Erythroblast (primary cell): Measurements from ENCODE around the gene TOE1.
A peak's percentile ranks its signal among the peaks of the same experiment; 100 is the strongest.
"Not testable (repeated sequence)": the region's sequence is repeated elsewhere in the genome, so short reads cannot be mapped to it uniquely, and the experiment has no call there.

Experiments
- DNase-seq, 2 experiments: peaks; one replicate each; lab custom pipeline; 2025; lab: John Stamatoyannopoulos, UW
- GATA1 ChIP-seq: IDR thresholded peaks from 2 replicates; pipeline ENCODE4 v1.6.1; 2011; ENCODE audit warnings: low read depth, mild to moderate bottlenecking, control low read depth, low read length, moderate library complexity
- POLR2A ChIP-seq: IDR thresholded peaks from 2 replicates; pipeline ENCODE4 v1.6.1; 2011; ENCODE audit warnings: mild to moderate bottlenecking, low read length

TOE1 gene

DNA sequence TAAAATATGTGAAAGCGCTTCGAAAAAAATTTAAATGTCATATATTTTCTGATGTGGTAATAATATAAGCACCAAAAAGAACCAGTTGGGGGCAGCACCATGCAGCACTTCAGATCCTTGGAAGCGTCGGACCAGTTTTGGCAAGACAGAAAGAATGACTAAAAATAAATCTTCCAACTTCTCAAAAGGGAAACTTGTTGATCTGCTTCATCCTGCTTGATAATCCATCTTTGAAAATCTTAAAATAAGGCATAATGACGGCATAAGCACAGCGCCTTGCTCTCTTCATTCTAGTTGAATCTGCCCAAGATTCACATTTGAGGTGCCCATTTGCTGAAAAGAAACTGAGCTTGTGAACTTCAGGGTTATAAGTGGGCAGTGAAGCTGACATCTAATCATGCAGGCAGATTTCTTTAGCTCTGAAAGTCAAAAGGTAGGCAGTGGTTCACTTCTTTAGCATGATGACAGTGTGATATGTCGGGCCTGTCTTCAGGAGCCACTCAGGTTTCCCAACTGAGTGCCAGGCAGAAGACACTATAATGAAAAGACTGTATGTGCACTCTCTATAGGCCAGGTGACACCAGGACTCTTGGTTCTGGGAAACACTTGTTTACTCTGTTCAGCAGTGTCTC, 20.0 kb downstream of the TOE1 start:
- TF ChIP-seq GATA1 (no peak), POLR2A (no peak)
- DNase-seq, result peak; percentile 70 to 78

DNA sequence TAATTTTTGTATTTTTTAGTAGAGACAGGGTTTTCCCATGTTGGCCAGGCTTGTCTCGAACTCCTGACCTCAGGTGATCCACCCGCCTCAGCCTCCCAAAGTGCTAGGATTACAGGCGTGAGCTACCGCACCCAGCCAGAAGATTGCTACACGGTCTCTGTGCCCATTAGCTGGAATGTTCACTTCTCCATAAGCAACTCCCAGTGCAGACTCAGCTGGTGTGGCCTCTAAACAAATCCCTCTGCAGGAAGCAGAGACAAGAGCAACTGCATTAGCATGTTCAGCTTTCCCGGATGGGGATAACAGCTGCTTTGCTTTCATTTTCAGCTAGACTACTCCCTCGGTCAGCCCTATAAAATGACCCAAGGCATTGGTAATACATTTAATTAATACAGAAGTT, 21.0 kb downstream of the TOE1 start:
- not testable (repeated sequence) for DNase-seq

DNA sequence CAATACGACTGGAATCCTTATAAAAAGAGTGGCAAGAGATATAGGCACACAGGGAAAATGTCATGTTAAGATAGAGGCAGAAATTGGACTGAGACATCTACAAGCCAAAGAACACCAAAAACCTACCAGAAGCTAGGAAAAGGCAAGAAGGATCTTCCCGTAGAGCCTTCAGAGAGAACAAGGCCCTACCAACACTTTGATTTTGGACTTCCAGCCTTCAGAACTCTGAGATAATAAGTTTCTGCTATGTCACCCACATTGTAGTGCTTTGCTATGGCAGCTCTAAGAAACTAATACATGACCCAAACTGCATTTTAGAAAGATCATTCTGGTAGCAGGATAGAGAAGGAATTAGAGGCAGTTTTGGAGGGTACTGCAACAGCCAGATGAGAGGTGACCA, 24.3 kb downstream of the TOE1 start:
- TF ChIP-seq GATA1 (no peak), POLR2A (no peak)
- no peak for DNase-seq

DNA sequence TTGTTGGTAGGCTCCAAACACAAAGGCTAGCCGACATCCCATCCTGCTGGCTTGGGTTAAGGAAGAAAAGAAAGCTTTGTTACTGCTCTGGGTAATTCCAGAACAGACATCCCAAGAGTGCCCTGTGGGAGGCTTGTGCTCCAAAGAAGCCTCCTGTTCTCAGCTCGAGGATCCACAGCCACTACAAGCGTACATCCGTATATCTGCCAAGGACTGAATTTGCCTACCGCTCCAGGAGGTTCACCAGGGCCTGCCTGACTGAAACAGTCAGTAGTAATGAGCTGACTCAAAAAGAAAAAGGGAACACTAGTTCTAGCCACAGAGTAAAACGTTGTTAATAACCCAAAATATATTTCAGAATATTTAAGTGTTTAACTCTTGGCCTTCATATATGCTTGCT, 25.1 kb downstream of the TOE1 start:
- DNase-seq, result no peak
- TF ChIP-seq GATA1, result no peak
- no peak for TF ChIP-seq POLR2A

DNA sequence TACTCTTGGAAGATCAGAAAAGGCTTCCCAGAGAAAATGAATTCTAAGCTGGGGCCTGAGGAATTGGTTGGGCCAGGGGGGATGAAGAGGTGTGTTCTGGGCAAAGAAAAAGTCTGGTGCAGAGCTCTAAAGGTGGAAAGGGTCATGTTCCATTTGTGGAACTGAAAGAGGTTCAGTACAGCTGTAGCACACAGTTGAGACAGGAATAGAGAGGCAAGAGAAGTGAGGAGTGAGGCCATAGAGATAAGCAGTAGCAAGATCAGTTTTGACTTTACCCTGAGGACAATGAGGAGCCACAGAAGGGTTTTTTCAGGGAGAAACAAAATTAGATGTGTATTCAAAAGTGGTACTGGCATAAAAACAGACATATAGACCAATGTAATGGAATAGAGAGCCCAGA, 30.6 kb downstream of the TOE1 start:
- TF ChIP-seq POLR2A (no peak), GATA1 (no peak)
- no peak for DNase-seq

DNA sequence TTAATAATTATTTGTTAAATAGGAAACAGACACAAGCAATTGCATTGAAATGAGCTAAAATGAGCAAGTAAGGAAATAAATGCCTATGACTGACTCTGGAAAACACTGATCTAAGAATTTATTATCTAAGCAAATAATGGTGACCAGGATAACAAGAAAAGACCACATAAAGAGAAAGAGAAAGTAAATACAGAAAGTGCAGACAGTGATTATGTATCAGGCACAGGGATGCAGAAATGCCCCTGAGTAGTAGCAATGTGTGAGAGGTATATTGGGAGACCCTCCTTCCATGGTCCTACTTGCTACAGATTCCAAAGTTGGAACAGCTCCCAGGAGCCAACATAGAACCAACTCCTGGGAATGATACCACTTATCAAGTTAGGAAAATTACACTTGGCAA, 33.6 kb downstream of the TOE1 start:
- no peak for DNase-seq
- no peak for TF ChIP-seq POLR2A
- TF ChIP-seq GATA1, result no peak

DNA sequence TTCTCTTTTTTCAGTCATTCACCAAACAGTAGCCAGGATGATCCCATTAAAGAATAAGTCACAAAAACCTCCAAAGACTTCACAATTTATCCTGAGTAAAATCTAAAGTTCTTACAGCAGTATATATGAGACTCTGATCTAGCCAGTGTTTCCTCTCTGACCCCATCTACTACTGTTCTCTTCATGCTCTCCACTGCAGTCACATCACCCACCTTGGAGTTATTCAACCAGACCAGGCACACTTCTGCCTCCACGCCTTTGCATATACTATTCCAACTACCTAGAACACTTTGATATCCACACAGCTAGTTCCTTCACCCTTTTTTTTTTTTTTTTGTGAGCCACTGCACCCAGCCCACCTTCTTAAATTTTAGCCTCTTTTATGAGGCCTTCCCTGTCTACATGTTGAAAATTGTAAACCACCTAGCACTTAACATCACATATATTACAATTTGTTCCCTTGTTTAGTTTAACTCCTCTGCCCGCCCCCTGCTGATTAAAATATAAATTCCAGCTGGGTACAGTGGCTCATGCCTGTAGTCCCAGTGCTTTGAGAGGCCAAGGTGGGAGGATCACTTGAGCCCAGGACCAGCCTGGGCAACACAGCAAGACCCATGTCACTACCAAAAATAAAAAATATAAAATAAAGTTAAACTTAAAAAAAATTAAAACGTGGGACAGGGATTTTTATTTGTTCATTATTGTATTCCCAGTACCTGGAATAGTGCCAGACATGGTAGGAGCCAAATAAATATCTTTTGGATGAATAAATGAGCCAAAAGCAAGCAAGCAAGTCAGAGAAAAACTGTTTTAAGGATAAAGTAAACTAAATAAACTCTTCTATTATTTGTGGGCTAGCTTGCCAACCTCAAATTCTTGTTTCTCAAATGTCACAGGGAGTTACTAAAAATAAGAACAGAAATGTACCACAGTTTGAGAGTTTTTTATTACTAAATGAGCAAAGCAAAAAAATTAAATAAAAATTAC, 35.4 kb downstream of the TOE1 start:
- peak; percentile 10 to 22 for DNase-seq
- TF ChIP-seq GATA1, result no peak
- TF ChIP-seq POLR2A, result no peak

DNA sequence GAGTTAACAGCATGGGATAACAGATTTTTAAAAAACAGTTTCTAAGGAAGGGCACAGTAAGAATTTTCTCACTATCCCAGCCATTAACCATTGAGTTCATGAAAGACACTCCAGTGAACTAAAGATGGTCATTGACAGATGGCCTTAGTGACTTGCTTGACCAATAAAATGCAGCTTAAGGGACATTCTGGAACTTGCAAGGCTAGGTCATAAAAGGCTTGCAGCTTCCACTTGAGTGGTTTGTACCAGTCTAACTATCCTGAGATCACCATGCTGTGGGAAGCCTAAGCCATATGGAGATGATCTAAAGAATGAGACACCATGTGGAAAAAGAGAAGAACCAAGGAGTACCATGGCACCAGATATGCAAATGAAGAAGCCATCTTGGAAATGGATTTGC, 38.2 kb downstream of the TOE1 start:
- DNase-seq, result no peak

DNA sequence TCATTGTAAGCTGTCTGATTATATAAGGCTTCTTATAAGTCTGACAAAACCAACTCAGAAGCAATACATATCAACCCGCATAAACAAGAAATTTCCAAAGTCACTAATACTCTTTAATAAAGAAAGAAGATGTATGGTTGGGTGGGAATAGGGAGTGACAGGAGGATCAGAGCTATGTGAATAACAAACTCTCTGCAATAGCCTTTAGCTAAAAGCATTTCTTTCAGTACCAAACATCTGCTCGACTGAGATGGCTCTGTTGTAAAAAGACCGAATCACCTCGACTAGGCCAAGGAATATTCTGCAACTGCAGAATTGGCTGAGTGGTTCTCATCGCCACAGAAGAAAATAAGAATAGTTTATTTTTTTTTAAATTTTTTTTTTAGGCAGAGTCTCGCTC, 39.6 kb downstream of the TOE1 start:
- DNase-seq, result no peak
- TF ChIP-seq POLR2A (no peak), GATA1 (no peak)

More for the DNA sequence above, 38.2 kb downstream of the TOE1 start:
- TF ChIP-seq POLR2A (no peak), GATA1 (no peak)

DNA sequence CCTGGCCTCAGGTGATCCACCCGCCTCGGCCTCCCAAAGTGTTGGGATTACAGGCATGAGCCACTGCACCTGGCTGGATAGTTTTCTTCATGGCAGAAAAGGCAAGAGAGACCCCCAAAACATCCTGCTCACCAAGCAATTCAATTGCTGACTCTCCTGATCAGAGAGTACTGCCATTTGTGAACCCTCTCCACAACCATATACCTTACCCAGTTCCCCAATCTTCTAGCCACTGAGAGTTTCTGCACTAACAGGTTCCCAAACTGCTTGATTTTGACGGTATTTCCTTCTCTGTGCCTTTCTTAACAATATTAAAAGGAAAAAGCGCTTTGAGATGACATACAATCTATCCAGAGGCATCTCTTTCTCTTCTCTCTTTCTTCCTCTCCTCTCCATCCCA, 40.2 kb downstream of the TOE1 start:
- TF ChIP-seq POLR2A (no peak), GATA1 (no peak)
- DNase-seq, result no peak

DNA sequence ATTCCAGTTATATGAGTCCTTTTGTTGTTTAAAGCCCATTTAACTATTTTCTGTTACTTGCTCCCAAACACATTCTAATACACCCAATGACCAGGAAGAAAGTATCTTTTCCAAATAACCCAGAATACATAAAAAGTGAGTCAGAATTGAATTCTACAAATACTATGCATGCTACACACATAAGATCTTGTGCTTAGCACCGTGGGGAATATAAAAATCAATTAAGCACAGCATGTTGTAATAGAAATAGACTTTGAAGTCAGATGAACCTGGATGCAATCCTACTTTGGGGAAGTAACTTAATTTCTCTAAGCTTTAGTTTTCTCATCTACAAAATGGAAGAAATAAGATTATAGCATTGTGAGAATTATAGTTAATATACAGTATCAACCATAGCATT, 40.8 kb downstream of the TOE1 start:
- no peak for DNase-seq

DNA sequence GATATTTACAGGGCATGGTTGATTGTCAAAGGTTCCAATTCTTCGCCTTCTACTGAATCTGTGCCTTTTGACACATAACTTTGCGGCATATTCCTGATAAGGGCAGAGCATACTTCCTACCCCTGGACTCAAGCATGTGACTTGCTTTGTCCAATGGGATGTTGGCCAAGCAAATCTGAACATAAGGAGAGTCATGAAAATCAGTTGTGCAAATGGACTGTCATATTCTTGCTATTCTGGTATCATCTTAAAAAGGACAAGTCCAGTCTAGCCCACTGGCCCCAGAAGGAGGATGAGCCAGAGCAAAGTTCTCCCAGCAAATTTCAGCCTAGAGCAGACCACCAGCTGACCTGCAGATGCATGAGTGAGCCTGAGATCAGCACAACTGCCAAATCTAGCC, 41.3 kb downstream of the TOE1 start:
- no peak for DNase-seq
- no peak for TF ChIP-seq GATA1

More for the DNA sequence above, 40.8 kb downstream of the TOE1 start:
- TF ChIP-seq GATA1 (no peak), POLR2A (no peak)

DNA sequence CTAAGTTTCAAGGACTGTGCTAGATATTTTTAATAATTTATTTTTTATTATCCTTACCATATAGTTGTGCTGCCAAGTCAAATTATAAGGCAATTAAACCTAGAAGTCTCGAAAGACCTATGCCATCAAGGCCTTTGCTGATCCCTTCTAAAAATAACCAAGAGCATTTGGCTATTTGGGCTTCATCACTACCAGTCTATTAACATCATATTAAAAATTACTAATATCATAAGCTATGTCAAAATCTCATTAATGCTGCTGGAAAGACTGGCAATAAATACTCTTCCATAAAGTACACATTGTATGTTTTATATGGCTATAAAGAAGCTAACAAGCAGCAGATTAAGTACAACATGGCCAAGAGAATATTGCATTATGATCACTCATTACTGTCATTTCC, 43.2 kb downstream of the TOE1 start:
- no peak for DNase-seq
- no peak for TF ChIP-seq POLR2A
- TF ChIP-seq GATA1, result no peak

DNA sequence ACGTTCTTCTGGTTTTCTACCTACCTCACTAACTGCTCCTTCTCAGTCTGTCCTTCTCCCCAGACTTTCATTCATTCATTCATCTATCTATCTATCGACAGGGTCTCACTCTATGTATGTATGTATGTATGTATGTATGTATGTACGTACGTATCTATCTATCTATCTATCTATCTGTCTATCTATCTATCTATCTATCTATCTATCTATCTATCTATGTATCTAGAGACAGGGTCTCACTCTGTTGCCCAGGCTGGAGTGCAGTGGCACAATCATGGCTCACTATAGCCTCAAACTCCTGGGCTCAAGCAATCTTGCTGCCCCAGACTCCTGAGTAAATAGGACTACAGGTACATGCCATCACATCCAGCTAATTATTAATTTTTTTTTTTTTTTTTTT, 44.2 kb downstream of the TOE1 start:
- not testable (repeated sequence) for DNase-seq

DNA sequence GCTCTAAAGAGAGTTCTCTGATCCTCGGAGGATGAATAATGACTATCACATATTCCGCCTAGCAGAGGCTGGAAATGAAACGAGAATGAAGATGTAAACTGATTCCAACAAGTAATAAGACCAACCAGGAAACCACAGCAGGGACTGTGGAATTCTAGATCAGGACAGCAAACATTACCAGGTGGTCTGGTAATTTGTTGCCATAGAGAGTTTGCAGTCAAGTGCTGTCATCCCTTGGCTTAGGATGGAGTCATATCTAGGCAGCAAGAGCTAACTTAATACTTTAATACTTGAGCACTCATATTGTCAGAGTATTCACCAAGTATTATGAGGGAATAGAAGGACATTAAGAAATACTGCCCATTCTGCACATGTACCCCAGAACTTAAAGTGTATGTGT, 45.3 kb downstream of the TOE1 start:
- no peak for DNase-seq
- TF ChIP-seq POLR2A (no peak), GATA1 (no peak)

DNA sequence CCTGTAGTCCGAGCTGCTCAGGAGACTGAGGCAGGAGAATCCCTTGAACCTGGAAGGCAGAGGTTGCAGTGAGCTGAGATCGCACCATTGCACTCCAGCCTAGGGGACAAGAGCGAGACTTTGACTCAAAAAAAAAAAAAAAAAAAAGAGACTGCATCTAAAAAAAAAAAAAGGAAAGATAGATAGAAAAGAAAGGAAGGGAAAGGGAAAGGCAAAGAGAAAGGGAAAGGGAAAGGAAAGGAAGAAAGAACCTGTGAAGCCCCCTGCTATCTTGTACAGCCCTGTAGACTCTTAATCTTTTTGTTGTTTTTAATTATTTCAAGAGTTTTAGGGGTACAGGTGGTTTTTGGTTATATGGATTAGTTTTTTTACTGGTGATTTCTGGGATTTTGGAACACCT, 46.2 kb downstream of the TOE1 start:
- TF ChIP-seq GATA1 (no peak), POLR2A (no peak)

More for the DNA sequence above, 46.2 kb downstream of the TOE1 start:
- DNase-seq, result no peak
